ENCODE results near the gene MAP3K10.

Gene MAP3K10

DNA sequence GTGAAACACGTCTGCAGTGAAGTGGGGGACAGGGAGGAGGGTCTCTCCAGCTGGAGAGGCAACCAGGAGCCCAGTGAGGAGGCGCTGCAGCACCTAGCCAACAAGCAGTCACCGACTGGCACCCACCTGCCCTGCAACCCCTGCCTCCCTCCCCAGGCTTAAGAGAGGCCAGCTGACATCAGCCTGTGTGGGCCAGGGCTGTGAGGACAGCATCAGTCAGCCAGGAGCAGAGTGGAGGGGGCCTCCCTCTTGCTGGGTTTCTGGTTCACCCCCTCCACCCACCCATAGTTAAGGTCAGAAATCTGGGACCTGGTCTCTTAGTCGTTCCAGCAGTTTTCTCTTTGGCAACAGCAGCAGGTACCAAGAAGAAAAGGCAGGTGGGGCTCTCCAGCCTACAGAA lies 60.8 kb downstream of the MAP3K10 start:
- FAIRE-seq: no peak

DNA sequence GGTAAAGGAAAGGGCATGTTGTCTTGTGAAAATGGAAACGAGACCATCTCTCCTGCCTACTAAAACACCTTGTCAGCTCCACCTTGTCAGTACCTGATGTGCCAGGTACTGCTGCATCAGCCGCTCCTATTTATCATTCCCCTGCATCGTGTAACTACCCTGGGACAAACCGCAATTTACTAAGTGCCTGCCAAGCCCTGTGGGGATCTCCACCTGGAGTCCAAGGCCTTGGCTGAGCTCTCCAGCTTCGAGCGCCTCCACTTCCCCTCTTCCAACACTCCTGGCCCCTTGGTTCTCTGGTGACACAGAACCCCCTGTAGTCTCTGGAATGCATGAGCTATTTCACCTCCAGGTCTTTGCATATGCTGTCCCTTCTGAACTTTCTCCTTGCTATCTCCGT lies 61.2 kb downstream of the MAP3K10 start:
- no peak for FAIRE-seq

- FAIRE-seq: no peak
Observed at GRCh38 chr19:40253611-40254092, 62.4 kb downstream of the MAP3K10 start.

GRCh38 chr19:40254714-40255418 lies 63.6 kb downstream of the MAP3K10 start:
- FAIRE-seq: no peak

- FAIRE-seq: no peak
Observed at GRCh38 chr19:40255619-40256166, 64.5 kb downstream of the MAP3K10 start.

DNA sequence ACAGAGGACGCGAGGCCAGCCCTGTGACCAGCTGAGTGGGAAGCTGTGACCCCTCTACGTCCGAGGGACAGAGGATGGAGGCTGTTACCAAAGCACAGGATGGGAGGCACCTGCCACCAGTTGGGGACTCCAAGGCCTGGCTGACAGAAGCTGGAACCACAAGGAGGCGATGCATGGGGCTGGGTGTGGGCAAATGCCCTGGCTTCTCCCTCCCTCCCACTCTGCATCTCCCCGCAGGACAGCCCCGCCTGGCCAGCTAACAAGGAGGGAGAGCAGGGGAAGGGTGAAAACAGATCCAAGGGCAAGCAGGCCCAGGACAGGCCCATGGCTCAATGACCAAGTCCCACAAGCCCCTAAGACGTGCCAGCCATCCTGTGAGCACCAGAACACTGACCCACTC lies 65.3 kb downstream of the MAP3K10 start:
- no peak for FAIRE-seq

- FAIRE-seq: no peak
Observed at GRCh38 chr19:40257096-40257517, 65.9 kb downstream of the MAP3K10 start.

GRCh38 chr19:40261631-40262030 lies 70.4 kb downstream of the MAP3K10 start:
- no peak for FAIRE-seq

DNA sequence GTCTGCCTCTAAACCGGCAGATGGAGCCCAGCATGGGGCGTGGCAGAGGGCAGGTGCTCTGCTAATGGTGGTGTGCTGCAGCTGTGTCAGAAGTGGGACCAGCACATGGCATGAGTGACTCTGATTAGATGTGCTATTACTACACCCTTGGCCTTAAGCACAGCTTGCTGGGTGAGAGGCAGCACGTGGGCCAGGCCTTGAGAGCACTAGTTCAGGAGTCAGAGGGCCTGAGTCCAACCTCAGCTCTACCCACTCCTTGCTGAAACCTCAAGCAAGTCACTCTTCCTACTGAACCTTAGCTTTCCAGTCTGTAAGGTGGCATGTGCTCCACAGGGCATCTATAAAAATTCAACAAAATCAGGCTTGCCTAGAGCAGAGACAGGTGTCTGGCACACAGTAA lies 71.2 kb downstream of the MAP3K10 start:
- FAIRE-seq: no peak

GRCh38 chr19:40263440-40264313 lies 72.5 kb downstream of the MAP3K10 start:
- FAIRE-seq: no peak

DNA sequence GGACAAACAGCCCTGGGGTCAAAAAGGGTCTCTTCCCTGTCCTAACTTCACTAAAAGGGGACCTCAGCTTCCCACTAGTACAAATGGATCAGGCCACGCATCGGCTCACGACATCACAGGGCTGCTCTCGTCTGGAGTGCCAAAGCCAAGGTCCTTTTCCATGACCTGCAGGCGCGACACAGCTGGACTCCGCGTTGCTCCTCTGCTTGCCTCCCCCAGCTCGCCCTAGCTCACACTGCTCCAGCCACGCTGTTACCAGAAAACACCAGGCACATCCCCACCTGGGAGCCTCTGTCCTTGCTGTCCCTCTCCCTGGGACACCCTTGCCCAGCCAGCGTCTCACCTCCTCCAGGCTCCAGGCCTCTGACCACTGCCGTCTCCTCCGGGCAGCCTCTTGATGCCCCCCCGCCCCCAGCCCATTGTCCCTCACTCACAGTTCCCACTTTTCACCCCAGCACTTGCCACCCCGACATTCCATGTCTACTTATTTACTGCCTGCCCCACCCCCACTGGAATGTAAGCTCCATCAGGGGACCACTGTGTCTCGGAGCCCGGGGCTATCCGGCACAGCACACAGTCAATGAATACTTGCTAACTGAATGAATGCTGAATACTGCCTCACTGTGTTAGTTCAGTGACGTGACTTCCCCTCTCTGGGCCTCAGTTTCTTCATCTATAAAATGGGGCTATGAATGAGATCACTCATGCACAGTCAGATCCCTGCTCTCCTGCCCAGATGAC lies 73.3 kb downstream of the MAP3K10 start:
- no peak for FAIRE-seq
